Calu3 (cell line): ENCODE results near the gene RCAN1. TPM values are rescaled to one million over a fixed set of nuclear protein-coding genes. Genes with fewer than 3 reads are reported as not detected.

ENCODE experiments used
- BruUV-seq: library from RNA; stranded (reverse); fragments of 400-500 nt; replicated peaks from 2 replicates; lab custom pipeline; 2021; lab: Mats Ljungman, UMichigan
- CTCF ChIA-PET: fragments of 300-600 bp; sonication (Branson Sonifier 250); formaldehyde crosslinking; loops from one replicate; lab custom pipeline; 2022; ENCODE audit warnings: antibody characterized with exemption; lab: Charles Lee
- DNase-seq: peaks from one replicate; pipeline ENCODE4 v3.0.0; 2022
- H3K27ac Mint-ChIP-seq: one replicate; pipeline ENCODE4 v1.8.0; 2022; ENCODE audit warnings: mixed read lengths; ENCODE audit not compliant: unreplicated experiment
- H3K27me3 Mint-ChIP-seq: one replicate; pipeline ENCODE4 v1.8.0; 2022; ENCODE audit warnings: mixed read lengths; ENCODE audit not compliant: unreplicated experiment
- H3K36me3 Mint-ChIP-seq: one replicate; pipeline ENCODE4 v1.8.0; 2022; ENCODE audit warnings: mild to moderate bottlenecking, moderate library complexity, mixed read lengths; ENCODE audit not compliant: insufficient read depth, unreplicated experiment
- H3K4me1 Mint-ChIP-seq: one replicate; pipeline ENCODE4 v1.8.0; 2022; ENCODE audit warnings: mild to moderate bottlenecking, low read depth, mixed read lengths; ENCODE audit not compliant: unreplicated experiment
- H3K4me3 Mint-ChIP-seq: one replicate; pipeline ENCODE4 v1.8.0; 2022; ENCODE audit warnings: mild to moderate bottlenecking, low read depth, moderate library complexity, mixed read lengths; ENCODE audit not compliant: unreplicated experiment
- H3K9me3 Mint-ChIP-seq: one replicate; pipeline ENCODE4 v1.8.0; 2022; ENCODE audit warnings: low read depth, mixed read lengths; ENCODE audit not compliant: unreplicated experiment
- intact Hi-C: fragments of 100-400 bp; cut with micrococcal nuclease; formaldehyde crosslinking; loops from one replicate; pipeline ENCODE4 v1.10.0; 2022; ENCODE audit not compliant: unreplicated experiment
- total RNA-seq: library from RNA; stranded (reverse); gene quantifications from 2 replicates; pipeline ENCODE4 v1.2.3, GENCODE V29; 2022
- TF ChIP-seq, protein P1 (sequence below): fragments of 200-600 bp; IDR thresholded peaks from one replicate; pipeline ENCODE4 v1.8.0; 2022; ENCODE audit warnings: antibody characterized with exemption; ENCODE audit not compliant: unreplicated experiment

Gene RCAN1
- total RNA-seq, 1 experiment from 2014 or later = 25.4 TPM

DNA sequence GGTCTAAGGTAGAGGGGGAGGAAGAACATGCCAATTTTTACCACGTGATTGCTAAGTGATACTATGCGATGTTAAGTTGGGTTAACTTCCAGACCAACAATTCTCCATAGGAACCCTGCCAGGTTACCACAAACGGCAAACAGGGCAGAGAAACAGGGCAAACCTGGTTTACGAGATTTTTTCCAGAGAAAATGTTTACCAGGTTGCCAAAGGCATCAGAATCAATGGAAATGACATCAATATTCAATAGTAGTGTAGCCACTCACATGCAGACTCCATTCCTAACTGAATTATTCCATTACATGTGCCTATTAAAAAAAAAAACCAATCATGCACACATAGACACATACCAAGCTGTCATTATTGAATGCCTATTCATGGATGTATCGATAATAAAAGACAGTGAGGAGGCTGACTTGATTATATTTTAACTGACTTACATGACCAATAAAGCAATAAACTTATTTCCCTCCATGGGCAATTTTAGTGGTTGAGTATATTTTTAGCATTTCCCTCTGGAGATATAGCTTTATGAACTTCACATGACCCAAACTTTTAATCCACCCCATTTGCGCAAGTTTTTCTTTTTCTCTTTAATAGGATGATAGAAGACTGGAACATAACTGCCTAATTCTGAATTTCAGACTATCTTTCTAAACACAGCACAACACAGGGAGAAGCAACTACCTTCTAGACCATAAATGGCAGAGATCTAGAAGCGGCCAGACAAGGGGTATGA is 62.4 kb downstream of the RCAN1 start:
- CTCF ChIA-PET = interaction anchor here (0.9 kb wide), 1 partner anchor 31 kb away, joined by 3 read pairs; no protein-coding TSS in a partner anchor
- no peaks in the 10 kb centered on the region for H3K36me3 Mint-ChIP-seq
- no peaks in the 10 kb centered on the region for H3K27me3 Mint-ChIP-seq
- no TSS peak for BruUV-seq
- no peak overlapping the region for H3K4me3 Mint-ChIP-seq
- no peak for DNase-seq
- no peak overlapping the region for H3K27ac Mint-ChIP-seq
- intact Hi-C loops = no loop called here
- peaks cover 4% of the 10 kb centered on the region for H3K9me3 Mint-ChIP-seq
- peaks cover 15% of the 10 kb centered on the region for H3K4me1 Mint-ChIP-seq
- TF ChIP-seq, protein P1, sequence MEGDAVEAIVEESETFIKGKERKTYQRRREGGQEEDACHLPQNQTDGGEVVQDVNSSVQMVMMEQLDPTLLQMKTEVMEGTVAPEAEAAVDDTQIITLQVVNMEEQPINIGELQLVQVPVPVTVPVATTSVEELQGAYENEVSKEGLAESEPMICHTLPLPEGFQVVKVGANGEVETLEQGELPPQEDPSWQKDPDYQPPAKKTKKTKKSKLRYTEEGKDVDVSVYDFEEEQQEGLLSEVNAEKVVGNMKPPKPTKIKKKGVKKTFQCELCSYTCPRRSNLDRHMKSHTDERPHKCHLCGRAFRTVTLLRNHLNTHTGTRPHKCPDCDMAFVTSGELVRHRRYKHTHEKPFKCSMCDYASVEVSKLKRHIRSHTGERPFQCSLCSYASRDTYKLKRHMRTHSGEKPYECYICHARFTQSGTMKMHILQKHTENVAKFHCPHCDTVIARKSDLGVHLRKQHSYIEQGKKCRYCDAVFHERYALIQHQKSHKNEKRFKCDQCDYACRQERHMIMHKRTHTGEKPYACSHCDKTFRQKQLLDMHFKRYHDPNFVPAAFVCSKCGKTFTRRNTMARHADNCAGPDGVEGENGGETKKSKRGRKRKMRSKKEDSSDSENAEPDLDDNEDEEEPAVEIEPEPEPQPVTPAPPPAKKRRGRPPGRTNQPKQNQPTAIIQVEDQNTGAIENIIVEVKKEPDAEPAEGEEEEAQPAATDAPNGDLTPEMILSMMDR = no peak

- peaks cover 31% of the 10 kb centered on the region for H3K4me1 Mint-ChIP-seq
- H3K27ac Mint-ChIP-seq = no peak overlapping the region
- DNase-seq = no peak
- no peaks in the 10 kb centered on the region for H3K27me3 Mint-ChIP-seq
- TF ChIP-seq, protein P1 = no peak
- CTCF ChIA-PET = no interaction called here
- H3K4me3 Mint-ChIP-seq = no peak overlapping the region
- intact Hi-C loops = no loop called here
- peaks cover 4% of the 10 kb centered on the region for H3K36me3 Mint-ChIP-seq
- BruUV-seq = no TSS peak
- peaks cover 4% of the 10 kb centered on the region for H3K9me3 Mint-ChIP-seq
Observed at GRCh38 chr21:34550182-34550799, 64.6 kb downstream of the RCAN1 start.

GRCh38 chr21:34548781-34549376 is 66.0 kb downstream of the RCAN1 start:
- Mint-ChIP-seq H3K9me3 (no peaks in the 10 kb centered on the region), H3K27me3 (no peaks in the 10 kb centered on the region), H3K4me1 (peaks cover 41% of the 10 kb centered on the region), H3K27ac (peak overlapping the region; percentile 67), H3K36me3 (peaks cover 12% of the 10 kb centered on the region), H3K4me3 (no peak overlapping the region)
- no peak for DNase-seq
- BruUV-seq = no TSS peak
- intact Hi-C loops = no loop called here
- TF ChIP-seq, protein P1 = no peak
- CTCF ChIA-PET = no interaction called here

DNA sequence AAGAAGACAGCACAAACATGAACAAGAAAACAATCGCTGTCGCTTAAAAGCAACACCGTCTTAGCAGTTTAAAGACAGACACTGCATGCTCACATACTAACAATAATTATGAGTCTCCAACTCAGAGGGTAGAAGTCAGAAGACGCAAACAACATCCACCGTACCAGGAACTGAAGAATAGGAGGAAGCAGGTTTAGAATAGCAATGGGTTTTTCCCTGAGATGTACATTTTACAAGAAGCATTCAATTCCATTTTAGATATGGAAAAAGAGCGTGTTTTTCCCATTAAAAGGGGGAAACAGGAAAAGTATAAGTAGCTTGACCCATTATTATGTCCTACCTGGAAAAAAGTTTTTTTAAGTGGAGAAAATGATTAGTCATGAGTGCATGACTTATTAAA is 68.4 kb downstream of the RCAN1 start:
- Mint-ChIP-seq H3K27ac (peak overlapping the region; percentile 85), H3K27me3 (no peaks in the 10 kb centered on the region), H3K9me3 (no peaks in the 10 kb centered on the region), H3K36me3 (peaks cover 19% of the 10 kb centered on the region), H3K4me3 (no peak overlapping the region), H3K4me1 (peaks cover 46% of the 10 kb centered on the region)
- no peak for DNase-seq
- TF ChIP-seq, protein P1 = no peak
- CTCF ChIA-PET = interaction anchor here (0.7 kb wide), 1 partner anchor 301 kb away, joined by 10 read pairs; no protein-coding TSS in a partner anchor
- BruUV-seq = no TSS peak
- intact Hi-C loops = no loop called here
